HG02938 (cell line): ENCODE data around the gene PAK2.
A peak's percentile ranks its signal among the peaks of the same experiment; 100 is the strongest.
"Not testable (repeated sequence)": the region's sequence is repeated elsewhere in the genome, so short reads cannot be mapped to it uniquely, and the experiment has no call there.

Experiments used
- ATAC-seq: cut with Tn5 transposase; IDR thresholded peaks from one replicate; pipeline ENCODE4 v1.9.1; 2021; ENCODE audit warnings: mild to moderate bottlenecking, moderate library complexity; ENCODE audit not compliant: unreplicated experiment

The PAK2 gene

GRCh38 chr3:196739671-196740480 is at the start of gene PAK2:
Gene PAK2 (plus strand): TSS chr3:196739857. CDS start chr3:196782647, 42,790 bp downstream.
- peak; percentile 80 for ATAC-seq

- ATAC-seq = no peak
Measured at GRCh38 chr3:196689941-196690660, 49.6 kb upstream of the PAK2 start.

GRCh38 chr3:196691386-196691785 is 48.3 kb upstream of the PAK2 start:
- no peak for ATAC-seq

- ATAC-seq = no peak
Measured at GRCh38 chr3:196694202-196694638, 45.4 kb upstream of the PAK2 start.

- ATAC-seq = no peak
Measured at GRCh38 chr3:196694941-196695848, 44.5 kb upstream of the PAK2 start.

GRCh38 chr3:196695849-196696226 is 43.8 kb upstream of the PAK2 start:
- no peak for ATAC-seq

- ATAC-seq = no peak
Measured at GRCh38 chr3:196697270-196697669, 42.4 kb upstream of the PAK2 start.

GRCh38 chr3:196699749-196700148 is 39.9 kb upstream of the PAK2 start:
- ATAC-seq = no peak

GRCh38 chr3:196700801-196701200 is 38.9 kb upstream of the PAK2 start:
- ATAC-seq = no peak

- ATAC-seq = no peak
Measured at GRCh38 chr3:196706327-196706726, 33.3 kb upstream of the PAK2 start.

- no peak for ATAC-seq
Measured at GRCh38 chr3:196706731-196707130, 32.9 kb upstream of the PAK2 start.

GRCh38 chr3:196707566-196707965 is 32.1 kb upstream of the PAK2 start:
- no peak for ATAC-seq

GRCh38 chr3:196708467-196708866 is 31.2 kb upstream of the PAK2 start:
- ATAC-seq = no peak

- peak; percentile 74 for ATAC-seq
Measured at GRCh38 chr3:196711838-196712513, 27.7 kb upstream of the PAK2 start, which contains the start of the genes CEP19 and PIGX. Gene CEP19 (minus strand): TSS chr3:196712250. CDS start chr3:196708657, 3,593 bp downstream. Gene PIGX (plus strand): TSS chr3:196712377.

GRCh38 chr3:196712514-196713413 is 26.9 kb upstream of the PAK2 start:
- peak; percentile 48 for ATAC-seq

- not testable (repeated sequence) for ATAC-seq
Measured at GRCh38 chr3:196717162-196717561, 22.5 kb upstream of the PAK2 start.

GRCh38 chr3:196721097-196721496 is 18.6 kb upstream of the PAK2 start:
- no peak for ATAC-seq

- ATAC-seq = no peak
Measured at GRCh38 chr3:196726788-196727675, 12.6 kb upstream of the PAK2 start.
